ENCODE measurements around the gene TIGAR.

Gene TIGAR

DNA sequence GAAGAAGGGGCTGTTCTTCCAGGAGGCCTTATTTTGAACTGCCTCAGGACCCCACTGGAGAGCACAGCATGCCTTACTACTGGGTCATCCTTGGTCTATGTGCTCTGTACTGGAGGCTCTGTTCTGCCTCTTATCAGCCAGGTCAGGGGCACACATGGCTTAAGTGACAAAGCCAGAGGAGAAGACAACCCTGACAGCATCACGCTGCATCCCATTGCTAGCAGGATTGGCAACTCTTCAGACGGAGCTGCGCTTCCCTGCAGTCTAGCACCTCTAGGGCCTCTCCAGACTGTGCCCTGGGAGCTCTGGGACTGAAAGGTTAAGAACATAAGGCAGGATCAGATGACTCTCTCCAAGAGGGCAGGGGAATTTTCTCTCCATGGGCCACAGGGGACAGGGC lies 17.3 kb upstream of the TIGAR start:
- Histone ChIP-seq H3K36me3 (ENCODE audit: control insufficient read depth in 2 of 2, insufficient read depth in 2 of 2, low read length in 2 of 2) (peaks cover 26 to 57% of the 10 kb centered on the region in 2 donors), H3K4me3 (ENCODE audit: low read length in 2 of 2) (no peak overlapping the region), H3K4me1 (ENCODE audit: control insufficient read depth in 2 of 2, insufficient read depth in 2 of 2, low read length in 2 of 2) (peaks cover 26 to 29% of the 10 kb centered on the region in 2 donors), H3K27me3 (ENCODE audit: control insufficient read depth in 2 of 2, insufficient read depth in 2 of 2, low read length in 2 of 2) (no peaks in the 10 kb centered on the region), H3K9ac (ENCODE audit: low read depth in 1 of 2, low read length in 2 of 2) (no peak overlapping the region), H3K27ac (ENCODE audit: low read depth in 2 of 2, low read length in 2 of 2) (peak overlapping the region in 1 of 2 donors; percentile 39), H3K9me3 (ENCODE audit: control insufficient read depth in 2 of 2, low read length in 2 of 2) (no peaks in the 10 kb centered on the region)

- peak overlapping the region in 1 of 2 donors; percentile 35 for H3K27ac ChIP-seq (ENCODE audit: low read depth in 2 of 2, low read length in 2 of 2)
- H3K4me3 ChIP-seq (ENCODE audit: low read length in 2 of 2): peak overlapping the region; percentile 37 to 46
- H3K4me1 ChIP-seq (ENCODE audit: control insufficient read depth in 2 of 2, insufficient read depth in 2 of 2, low read length in 2 of 2): peaks cover 16% of the 10 kb centered on the region in 2 donors
- H3K36me3 ChIP-seq (ENCODE audit: control insufficient read depth in 2 of 2, insufficient read depth in 2 of 2, low read length in 2 of 2): peaks cover 6 to 30% of the 10 kb centered on the region in 2 donors
- no peaks in the 10 kb centered on the region for H3K27me3 ChIP-seq (ENCODE audit: control insufficient read depth in 2 of 2, insufficient read depth in 2 of 2, low read length in 2 of 2)
- no peaks in the 10 kb centered on the region for H3K9me3 ChIP-seq (ENCODE audit: control insufficient read depth in 2 of 2, low read length in 2 of 2)
- peak overlapping the region; percentile 14 to 26 for H3K9ac ChIP-seq (ENCODE audit: low read depth in 1 of 2, low read length in 2 of 2)
Observed at GRCh38 chr12:4307593-4308333, 13.2 kb upstream of the TIGAR start.

DNA sequence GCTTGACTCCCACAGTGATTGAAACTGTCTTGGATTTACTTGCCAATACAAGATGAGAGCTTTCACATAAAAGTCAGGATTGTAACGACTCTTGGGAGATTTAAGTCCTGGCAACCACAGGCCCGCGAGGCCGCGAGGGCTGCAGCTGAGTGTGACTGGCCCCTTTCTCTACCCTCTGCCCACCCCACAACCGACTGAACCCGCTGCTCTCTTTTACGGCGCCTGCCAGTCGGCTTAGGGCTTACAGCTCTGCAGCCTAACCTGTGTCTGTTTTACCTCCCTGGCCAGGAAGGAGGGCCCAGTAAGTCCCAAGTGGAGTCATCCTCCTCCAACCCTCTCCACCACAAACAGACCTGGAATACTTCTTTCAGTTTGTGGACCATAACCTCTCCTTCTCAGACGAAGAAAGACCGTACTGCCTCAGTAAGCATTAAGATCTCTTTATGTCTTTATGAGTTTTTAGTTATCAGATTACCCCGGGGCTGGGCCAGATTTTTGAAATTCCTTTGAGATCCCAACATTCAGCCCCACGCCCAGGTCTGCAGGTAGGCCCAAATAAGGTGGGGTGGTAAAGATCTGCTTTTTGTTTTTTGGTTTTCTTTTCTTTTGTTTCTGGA lies 12.6 kb upstream of the TIGAR start:
- H3K9ac ChIP-seq (ENCODE audit: low read depth in 1 of 2, low read length in 2 of 2): no peak overlapping the region
- peak overlapping the region in 1 of 2 donors; percentile 46 for H3K4me3 ChIP-seq (ENCODE audit: low read length in 2 of 2)
- no peaks in the 10 kb centered on the region for H3K9me3 ChIP-seq (ENCODE audit: control insufficient read depth in 2 of 2, low read length in 2 of 2)
- H3K27me3 ChIP-seq (ENCODE audit: control insufficient read depth in 2 of 2, insufficient read depth in 2 of 2, low read length in 2 of 2): no peaks in the 10 kb centered on the region
- H3K36me3 ChIP-seq (ENCODE audit: control insufficient read depth in 2 of 2, insufficient read depth in 2 of 2, low read length in 2 of 2): peaks cover 6 to 29% of the 10 kb centered on the region in 2 donors
- H3K27ac ChIP-seq (ENCODE audit: low read depth in 2 of 2, low read length in 2 of 2): peak overlapping the region in 1 of 2 donors; percentile 35
- peaks cover 9 to 11% of the 10 kb centered on the region in 2 donors for H3K4me1 ChIP-seq (ENCODE audit: control insufficient read depth in 2 of 2, insufficient read depth in 2 of 2, low read length in 2 of 2)

- H3K27me3 ChIP-seq (ENCODE audit: control insufficient read depth in 2 of 2, insufficient read depth in 2 of 2, low read length in 2 of 2): no peaks in the 10 kb centered on the region
- H3K27ac ChIP-seq (ENCODE audit: low read depth in 2 of 2, low read length in 2 of 2): no peak overlapping the region
- no peaks in the 10 kb centered on the region for H3K9me3 ChIP-seq (ENCODE audit: control insufficient read depth in 2 of 2, low read length in 2 of 2)
- H3K9ac ChIP-seq (ENCODE audit: low read depth in 1 of 2, low read length in 2 of 2): no peak overlapping the region
- no peak overlapping the region for H3K4me3 ChIP-seq (ENCODE audit: low read length in 2 of 2)
- H3K4me1 ChIP-seq (ENCODE audit: control insufficient read depth in 2 of 2, insufficient read depth in 2 of 2, low read length in 2 of 2): peaks cover 4 to 11% of the 10 kb centered on the region in 2 donors
- H3K36me3 ChIP-seq (ENCODE audit: control insufficient read depth in 2 of 2, insufficient read depth in 2 of 2, low read length in 2 of 2): peaks cover 0 to 3% of the 10 kb centered on the region in 2 donors
Observed at GRCh38 chr12:4311776-4312175, 9.2 kb upstream of the TIGAR start.

- Histone ChIP-seq H3K4me1 (ENCODE audit: control insufficient read depth in 2 of 2, insufficient read depth in 2 of 2, low read length in 2 of 2) (peaks cover 4 to 11% of the 10 kb centered on the region in 2 donors), H3K36me3 (ENCODE audit: control insufficient read depth in 2 of 2, insufficient read depth in 2 of 2, low read length in 2 of 2) (peaks cover 0 to 3% of the 10 kb centered on the region in 2 donors), H3K9ac (ENCODE audit: low read depth in 1 of 2, low read length in 2 of 2) (no peak overlapping the region), H3K27me3 (ENCODE audit: control insufficient read depth in 2 of 2, insufficient read depth in 2 of 2, low read length in 2 of 2) (no peaks in the 10 kb centered on the region), H3K9me3 (ENCODE audit: control insufficient read depth in 2 of 2, low read length in 2 of 2) (no peaks in the 10 kb centered on the region), H3K27ac (ENCODE audit: low read depth in 2 of 2, low read length in 2 of 2) (no peak overlapping the region), H3K4me3 (ENCODE audit: low read length in 2 of 2) (no peak overlapping the region)
Observed at GRCh38 chr12:4312251-4312650, 8.8 kb upstream of the TIGAR start.

DNA sequence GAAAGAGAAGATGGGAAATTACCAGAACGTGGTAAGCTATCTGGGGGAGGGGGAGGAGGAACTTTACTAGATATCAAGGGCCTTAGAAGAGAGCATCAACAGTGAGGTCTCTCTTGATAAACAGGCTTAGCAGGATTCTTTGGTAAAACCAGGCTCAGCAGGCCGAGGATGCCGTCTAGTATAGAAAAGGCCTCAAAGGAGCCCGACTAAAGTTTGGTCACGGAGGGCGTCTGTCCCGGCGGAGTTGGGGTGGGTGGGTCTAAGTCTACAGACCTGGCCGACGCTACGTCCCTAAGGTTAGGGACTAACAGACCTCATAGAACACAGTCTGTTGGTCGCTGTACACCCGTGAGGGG lies 538 bp upstream of the TIGAR start:
- no peaks in the 10 kb centered on the region for H3K27me3 ChIP-seq (ENCODE audit: control insufficient read depth in 2 of 2, insufficient read depth in 2 of 2, low read length in 2 of 2)
- H3K9me3 ChIP-seq (ENCODE audit: control insufficient read depth in 2 of 2, low read length in 2 of 2): no peaks in the 10 kb centered on the region
- peak overlapping the region; percentile 79 to 81 for H3K9ac ChIP-seq (ENCODE audit: low read depth in 1 of 2, low read length in 2 of 2)
- peak overlapping the region; percentile 78 to 91 for H3K27ac ChIP-seq (ENCODE audit: low read depth in 2 of 2, low read length in 2 of 2)
- H3K36me3 ChIP-seq (ENCODE audit: control insufficient read depth in 2 of 2, insufficient read depth in 2 of 2, low read length in 2 of 2): no peaks in the 10 kb centered on the region
- H3K4me3 ChIP-seq (ENCODE audit: low read length in 2 of 2): peak overlapping the region; percentile 86 to 95
- H3K4me1 ChIP-seq (ENCODE audit: control insufficient read depth in 2 of 2, insufficient read depth in 2 of 2, low read length in 2 of 2): peaks cover 6 to 10% of the 10 kb centered on the region in 2 donors

GRCh38 chr12:4322726-4323125 lies 1.7 kb downstream of the TIGAR start:
- Histone ChIP-seq H3K4me1 (ENCODE audit: control insufficient read depth in 2 of 2, insufficient read depth in 2 of 2, low read length in 2 of 2) (peaks cover 6 to 10% of the 10 kb centered on the region in 2 donors), H3K36me3 (ENCODE audit: control insufficient read depth in 2 of 2, insufficient read depth in 2 of 2, low read length in 2 of 2) (no peaks in the 10 kb centered on the region), H3K27ac (ENCODE audit: low read depth in 2 of 2, low read length in 2 of 2) (no peak overlapping the region), H3K4me3 (ENCODE audit: low read length in 2 of 2) (no peak overlapping the region), H3K9ac (ENCODE audit: low read depth in 1 of 2, low read length in 2 of 2) (peak overlapping the region in 1 of 2 donors; percentile 26), H3K9me3 (ENCODE audit: control insufficient read depth in 2 of 2, low read length in 2 of 2) (no peaks in the 10 kb centered on the region), H3K27me3 (ENCODE audit: control insufficient read depth in 2 of 2, insufficient read depth in 2 of 2, low read length in 2 of 2) (no peaks in the 10 kb centered on the region)

GRCh38 chr12:4323396-4323795 lies 2.4 kb downstream of the TIGAR start:
- no peak overlapping the region for H3K27ac ChIP-seq (ENCODE audit: low read depth in 2 of 2, low read length in 2 of 2)
- H3K4me3 ChIP-seq (ENCODE audit: low read length in 2 of 2): no peak overlapping the region
- H3K27me3 ChIP-seq (ENCODE audit: control insufficient read depth in 2 of 2, insufficient read depth in 2 of 2, low read length in 2 of 2): no peaks in the 10 kb centered on the region
- H3K36me3 ChIP-seq (ENCODE audit: control insufficient read depth in 2 of 2, insufficient read depth in 2 of 2, low read length in 2 of 2): no peaks in the 10 kb centered on the region
- H3K9ac ChIP-seq (ENCODE audit: low read depth in 1 of 2, low read length in 2 of 2): peak overlapping the region in 1 of 2 donors; percentile 26
- H3K9me3 ChIP-seq (ENCODE audit: control insufficient read depth in 2 of 2, low read length in 2 of 2): no peaks in the 10 kb centered on the region
- peaks cover 6 to 10% of the 10 kb centered on the region in 2 donors for H3K4me1 ChIP-seq (ENCODE audit: control insufficient read depth in 2 of 2, insufficient read depth in 2 of 2, low read length in 2 of 2)

GRCh38 chr12:4324366-4324765 lies 3.4 kb downstream of the TIGAR start:
- no peaks in the 10 kb centered on the region for H3K9me3 ChIP-seq (ENCODE audit: control insufficient read depth in 2 of 2, low read length in 2 of 2)
- H3K9ac ChIP-seq (ENCODE audit: low read depth in 1 of 2, low read length in 2 of 2): no peak overlapping the region
- H3K4me1 ChIP-seq (ENCODE audit: control insufficient read depth in 2 of 2, insufficient read depth in 2 of 2, low read length in 2 of 2): peaks cover 6 to 10% of the 10 kb centered on the region in 2 donors
- no peak overlapping the region for H3K4me3 ChIP-seq (ENCODE audit: low read length in 2 of 2)
- no peaks in the 10 kb centered on the region for H3K27me3 ChIP-seq (ENCODE audit: control insufficient read depth in 2 of 2, insufficient read depth in 2 of 2, low read length in 2 of 2)
- no peaks in the 10 kb centered on the region for H3K36me3 ChIP-seq (ENCODE audit: control insufficient read depth in 2 of 2, insufficient read depth in 2 of 2, low read length in 2 of 2)
- no peak overlapping the region for H3K27ac ChIP-seq (ENCODE audit: low read depth in 2 of 2, low read length in 2 of 2)

DNA sequence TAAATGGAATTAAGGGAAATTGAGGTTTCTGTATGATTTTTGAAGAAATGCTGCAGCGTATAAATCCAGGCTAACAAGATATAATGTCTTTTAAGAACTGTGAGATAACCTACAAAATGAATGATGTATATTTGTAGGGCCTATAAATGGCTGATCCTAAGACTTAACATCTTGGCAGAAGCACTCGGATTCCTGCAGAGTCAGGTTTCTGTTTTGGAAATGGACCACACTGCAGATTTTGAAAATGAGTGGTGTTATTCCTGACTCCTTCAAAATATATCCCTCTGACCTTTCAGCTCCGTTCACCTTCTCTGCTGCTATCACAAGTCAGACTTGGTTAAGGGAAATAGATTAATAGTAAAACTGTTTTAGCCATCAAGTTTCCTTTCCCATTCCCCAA lies 5.0 kb downstream of the TIGAR start:
- Histone ChIP-seq H3K4me1 (ENCODE audit: control insufficient read depth in 2 of 2, insufficient read depth in 2 of 2, low read length in 2 of 2) (peaks cover 2 to 19% of the 10 kb centered on the region in 2 donors), H3K27ac (ENCODE audit: low read depth in 2 of 2, low read length in 2 of 2) (no peak overlapping the region), H3K27me3 (ENCODE audit: control insufficient read depth in 2 of 2, insufficient read depth in 2 of 2, low read length in 2 of 2) (no peaks in the 10 kb centered on the region), H3K9me3 (ENCODE audit: control insufficient read depth in 2 of 2, low read length in 2 of 2) (no peaks in the 10 kb centered on the region), H3K9ac (ENCODE audit: low read depth in 1 of 2, low read length in 2 of 2) (no peak overlapping the region), H3K4me3 (ENCODE audit: low read length in 2 of 2) (no peak overlapping the region), H3K36me3 (ENCODE audit: control insufficient read depth in 2 of 2, insufficient read depth in 2 of 2, low read length in 2 of 2) (no peaks in the 10 kb centered on the region)

Data from mucosa of rectum (tissue), 2 donors.